NB4 (cell line): ENCODE data around the gene PDIA2.

Experiments used
- DNase-seq: peaks from one replicate; pipeline ENCODE4 v3.0.0; 2010; ENCODE audit warnings: low read depth
- H3K4me3 ChIP-seq: one replicate; pipeline ENCODE4 v1.5.1; 2011; ENCODE audit warnings: mild to moderate bottlenecking, low read depth, low read length, moderate library complexity
- MYC ChIP-seq: IDR thresholded peaks from 2 replicates; pipeline ENCODE4 v1.6.1; 2011; ENCODE audit warnings: low read depth, low read length
- POLR2A ChIP-seq: IDR thresholded peaks from 2 replicates; pipeline ENCODE4 v1.6.1; 2011; ENCODE audit warnings: mild to moderate bottlenecking; ENCODE audit not compliant: insufficient read length; ENCODE audit errors: extremely low read depth
- TF ChIP-seq, protein P1 (sequence below): IDR thresholded peaks from one replicate; pipeline ENCODE4 v1.5.1; 2012; ENCODE audit warnings: low read depth, low read length
- TF ChIP-seq, protein P2 (sequence below): IDR thresholded peaks from 2 replicates; pipeline ENCODE4 v1.6.1; 2011; ENCODE audit warnings: low read depth, low read length

The PDIA2 gene

DNA sequence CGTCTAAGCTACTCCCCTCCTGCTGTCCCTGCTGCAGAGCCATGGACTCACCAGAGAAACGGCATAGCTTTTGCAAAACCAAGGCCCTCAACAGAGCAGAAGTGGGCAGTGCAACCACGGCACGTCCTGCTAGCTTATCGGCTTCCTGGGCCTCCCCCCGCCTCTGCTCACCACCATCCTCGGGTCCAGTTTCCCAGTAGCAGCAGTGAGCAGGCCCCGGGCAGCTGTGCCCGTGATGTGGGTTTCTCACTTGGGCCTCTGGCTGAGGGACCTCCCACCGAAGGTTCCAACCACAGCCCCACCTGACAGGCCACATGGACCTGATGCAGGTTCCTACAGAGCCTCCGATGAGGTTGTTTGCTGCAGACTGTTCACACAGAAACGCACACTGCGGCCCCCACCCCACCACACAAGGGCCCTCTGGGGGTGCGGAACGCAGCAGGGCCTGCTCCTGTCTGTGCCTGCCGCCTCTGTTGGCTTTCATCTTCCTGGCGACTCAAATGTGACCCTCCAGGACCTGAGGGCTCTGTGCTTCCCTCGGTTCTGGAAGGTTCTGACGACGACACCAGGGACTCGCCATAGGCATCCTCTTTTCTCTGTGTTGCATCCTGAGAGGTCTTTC, 24.8 kb downstream of the PDIA2 start:
- no peak overlapping the region for H3K4me3 ChIP-seq

DNA sequence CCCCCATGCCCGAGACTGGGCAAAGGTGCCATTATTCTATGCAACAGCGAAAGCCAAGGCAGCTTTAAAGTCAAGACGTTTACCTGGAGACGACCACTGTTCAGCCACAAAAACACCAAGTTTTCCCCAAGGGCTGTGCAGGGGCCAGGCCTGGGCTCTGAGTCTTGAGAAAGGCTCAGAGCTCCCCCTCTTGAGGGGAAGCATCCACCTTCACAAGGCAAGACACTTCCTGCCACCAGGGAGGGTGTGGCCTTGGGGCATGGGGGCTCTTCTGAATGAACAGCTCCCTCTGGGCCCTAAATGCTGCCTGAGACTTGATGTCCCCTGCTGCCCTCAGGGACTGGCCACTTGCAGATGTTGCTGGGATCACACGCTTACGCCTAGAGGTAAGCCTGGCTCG, 26.5 kb downstream of the PDIA2 start:
- peak; percentile 56 for DNase-seq
- H3K4me3 ChIP-seq: no peak overlapping the region
- TF ChIP-seq POLR2A (no peak), MYC (no peak)
- TF ChIP-seq, protein P1, sequence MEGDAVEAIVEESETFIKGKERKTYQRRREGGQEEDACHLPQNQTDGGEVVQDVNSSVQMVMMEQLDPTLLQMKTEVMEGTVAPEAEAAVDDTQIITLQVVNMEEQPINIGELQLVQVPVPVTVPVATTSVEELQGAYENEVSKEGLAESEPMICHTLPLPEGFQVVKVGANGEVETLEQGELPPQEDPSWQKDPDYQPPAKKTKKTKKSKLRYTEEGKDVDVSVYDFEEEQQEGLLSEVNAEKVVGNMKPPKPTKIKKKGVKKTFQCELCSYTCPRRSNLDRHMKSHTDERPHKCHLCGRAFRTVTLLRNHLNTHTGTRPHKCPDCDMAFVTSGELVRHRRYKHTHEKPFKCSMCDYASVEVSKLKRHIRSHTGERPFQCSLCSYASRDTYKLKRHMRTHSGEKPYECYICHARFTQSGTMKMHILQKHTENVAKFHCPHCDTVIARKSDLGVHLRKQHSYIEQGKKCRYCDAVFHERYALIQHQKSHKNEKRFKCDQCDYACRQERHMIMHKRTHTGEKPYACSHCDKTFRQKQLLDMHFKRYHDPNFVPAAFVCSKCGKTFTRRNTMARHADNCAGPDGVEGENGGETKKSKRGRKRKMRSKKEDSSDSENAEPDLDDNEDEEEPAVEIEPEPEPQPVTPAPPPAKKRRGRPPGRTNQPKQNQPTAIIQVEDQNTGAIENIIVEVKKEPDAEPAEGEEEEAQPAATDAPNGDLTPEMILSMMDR: no peak
- TF ChIP-seq, protein P2, sequence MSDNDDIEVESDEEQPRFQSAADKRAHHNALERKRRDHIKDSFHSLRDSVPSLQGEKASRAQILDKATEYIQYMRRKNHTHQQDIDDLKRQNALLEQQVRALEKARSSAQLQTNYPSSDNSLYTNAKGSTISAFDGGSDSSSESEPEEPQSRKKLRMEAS: no peak

More for the DNA sequence above, 24.8 kb downstream of the PDIA2 start:
- DNase-seq: peak; percentile 44
- TF ChIP-seq, protein P1: no peak
- TF ChIP-seq POLR2A: no peak
- TF ChIP-seq MYC: no peak
- TF ChIP-seq, protein P2: no peak

DNA sequence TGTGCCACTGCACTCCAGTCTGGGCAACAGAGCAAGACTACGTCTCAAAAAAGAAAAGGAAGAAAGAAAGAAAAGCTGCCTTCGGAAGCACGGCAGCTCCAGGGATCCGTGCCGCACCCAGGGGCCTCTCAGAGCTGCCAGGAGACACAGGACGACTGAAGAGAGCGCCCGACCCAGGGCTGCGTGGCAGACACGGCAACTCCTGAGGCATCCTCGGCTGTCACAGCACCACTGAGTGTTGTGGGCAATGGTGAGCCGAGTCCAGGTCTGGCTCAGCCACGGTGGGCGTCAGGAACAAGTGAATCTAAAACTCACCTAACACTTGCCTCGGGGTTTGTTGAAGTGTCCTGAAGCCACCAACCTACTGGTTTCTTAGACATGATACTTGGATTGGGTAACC, 28.8 kb downstream of the PDIA2 start:
- H3K4me3 ChIP-seq: no peak overlapping the region
- TF ChIP-seq, protein P1: no peak
- no peak for TF ChIP-seq MYC
- TF ChIP-seq POLR2A: no peak
- TF ChIP-seq, protein P2: no peak
- no peak for DNase-seq

DNA sequence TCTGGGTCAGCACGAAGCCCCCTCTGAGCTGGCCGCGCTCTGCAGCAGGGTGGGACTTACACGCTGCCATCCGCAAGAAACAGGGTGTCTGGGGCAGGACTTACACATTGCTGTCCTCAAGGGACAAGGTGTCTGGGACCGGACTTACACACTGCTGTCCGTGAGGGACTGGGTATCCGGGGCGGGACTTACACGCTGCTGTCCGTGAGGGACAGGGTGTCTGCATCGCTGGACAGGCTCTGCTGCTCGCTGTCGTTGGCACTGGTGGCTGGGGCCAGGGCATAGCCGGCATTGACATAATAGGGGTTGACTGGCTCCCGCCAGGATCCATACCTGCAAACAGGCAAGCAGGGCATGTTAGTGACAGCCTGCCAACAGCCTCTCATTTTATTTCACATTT, 31.4 kb downstream of the PDIA2 start:
- TF ChIP-seq MYC (no peak), POLR2A (no peak)
- TF ChIP-seq, protein P1: no peak
- TF ChIP-seq, protein P2: no peak
- no peak for DNase-seq
- no peak overlapping the region for H3K4me3 ChIP-seq

DNA sequence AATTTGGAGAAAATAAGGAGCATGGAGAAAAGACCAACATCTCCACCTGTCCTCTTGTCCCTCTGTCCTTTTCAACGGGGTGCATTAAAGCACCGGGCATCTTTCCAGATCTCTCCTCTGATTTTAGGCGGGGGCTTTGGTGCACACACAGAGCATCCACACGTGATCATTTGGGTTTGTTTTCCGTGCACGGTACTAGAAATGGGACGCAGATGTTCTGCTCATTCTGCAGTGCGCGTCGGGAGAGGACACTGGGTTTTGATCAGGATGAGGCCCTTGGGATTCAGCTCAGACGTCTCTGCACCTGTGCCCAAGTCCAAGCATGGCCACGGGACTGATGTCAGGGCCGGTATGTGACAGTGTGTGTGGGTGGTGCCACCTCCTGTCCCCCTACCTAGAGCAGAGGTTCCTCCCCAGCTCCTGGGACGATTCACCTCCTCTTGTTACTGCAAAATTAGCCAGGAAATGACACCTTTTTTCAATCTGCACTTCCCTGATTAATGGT, 31.9 kb downstream of the PDIA2 start:
- DNase-seq: no peak

More for the DNA sequence above, 31.9 kb downstream of the PDIA2 start:
- TF ChIP-seq, protein P1: no peak
- TF ChIP-seq MYC: no peak
- TF ChIP-seq POLR2A: no peak
- TF ChIP-seq, protein P2: no peak
- no peak overlapping the region for H3K4me3 ChIP-seq
